Measurements from ENCODE around the gene VPS13A.
"Not testable (repeated sequence)": the region's sequence is repeated elsewhere in the genome, so short reads cannot be mapped to it uniquely, and the experiment has no call there.

The VPS13A gene

GRCh38 chr9:77392328-77392727 lies 215.0 kb downstream of the VPS13A start:
- no peaks in the 10 kb centered on the region for H3K4me1 ChIP-seq (ENCODE audit: insufficient read depth, low read length, severe bottlenecking)
- TF ChIP-seq, protein P1, sequence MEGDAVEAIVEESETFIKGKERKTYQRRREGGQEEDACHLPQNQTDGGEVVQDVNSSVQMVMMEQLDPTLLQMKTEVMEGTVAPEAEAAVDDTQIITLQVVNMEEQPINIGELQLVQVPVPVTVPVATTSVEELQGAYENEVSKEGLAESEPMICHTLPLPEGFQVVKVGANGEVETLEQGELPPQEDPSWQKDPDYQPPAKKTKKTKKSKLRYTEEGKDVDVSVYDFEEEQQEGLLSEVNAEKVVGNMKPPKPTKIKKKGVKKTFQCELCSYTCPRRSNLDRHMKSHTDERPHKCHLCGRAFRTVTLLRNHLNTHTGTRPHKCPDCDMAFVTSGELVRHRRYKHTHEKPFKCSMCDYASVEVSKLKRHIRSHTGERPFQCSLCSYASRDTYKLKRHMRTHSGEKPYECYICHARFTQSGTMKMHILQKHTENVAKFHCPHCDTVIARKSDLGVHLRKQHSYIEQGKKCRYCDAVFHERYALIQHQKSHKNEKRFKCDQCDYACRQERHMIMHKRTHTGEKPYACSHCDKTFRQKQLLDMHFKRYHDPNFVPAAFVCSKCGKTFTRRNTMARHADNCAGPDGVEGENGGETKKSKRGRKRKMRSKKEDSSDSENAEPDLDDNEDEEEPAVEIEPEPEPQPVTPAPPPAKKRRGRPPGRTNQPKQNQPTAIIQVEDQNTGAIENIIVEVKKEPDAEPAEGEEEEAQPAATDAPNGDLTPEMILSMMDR (IDR thresholded peaks at IDR 0.05; ENCODE audit: low read length) = no peak
- no peak for TF ChIP-seq EZH2 (IDR thresholded peaks at IDR 0.05; ENCODE audit: borderline replicate concordance, low read length)
- H3K36me3 ChIP-seq (ENCODE audit: insufficient read depth, low read length) = no peaks in the 10 kb centered on the region
- H3K27me3 ChIP-seq (ENCODE audit: insufficient read depth, low read length) = no peaks in the 10 kb centered on the region
- no peaks in the 10 kb centered on the region for H4K20me1 ChIP-seq (ENCODE audit: insufficient read depth, low read length)
- no peaks in the 10 kb centered on the region for H3K9me2 ChIP-seq (ENCODE audit: low read depth, low read length)
- H3K9ac ChIP-seq (ENCODE audit: low read length) = no peak overlapping the region
- no peak overlapping the region for H3K4me2 ChIP-seq (ENCODE audit: low read length)
- H2AFZ ChIP-seq (ENCODE audit: low read length) = no peak overlapping the region
- no peak overlapping the region for H3K4me3 ChIP-seq (ENCODE audit: low read depth, low read length, poor library complexity, severe bottlenecking)
- H3F3A ChIP-seq (ENCODE audit: insufficient read depth, low read length) = no peaks in the 10 kb centered on the region
- H3K79me2 ChIP-seq (ENCODE audit: insufficient read depth, low read length) = no peaks in the 10 kb centered on the region
- H3K9me3 ChIP-seq (ENCODE audit: low read length) = no peaks in the 10 kb centered on the region
- no peak overlapping the region for H3K27ac ChIP-seq (ENCODE audit: low read depth, low read length, poor library complexity, severe bottlenecking)

GRCh38 chr9:77398581-77398980 lies 221.2 kb downstream of the VPS13A start:
- not testable (repeated sequence) for H3K9ac ChIP-seq (ENCODE audit: low read length); H3K36me3 ChIP-seq (ENCODE audit: insufficient read depth, low read length); H3K27me3 ChIP-seq (ENCODE audit: insufficient read depth, low read length); H3K27ac ChIP-seq (ENCODE audit: low read depth, low read length, poor library complexity, severe bottlenecking); H3K4me3 ChIP-seq (ENCODE audit: low read depth, low read length, poor library complexity, severe bottlenecking); H2AFZ ChIP-seq (ENCODE audit: low read length); H3K9me2 ChIP-seq (ENCODE audit: low read depth, low read length); H3K9me3 ChIP-seq (ENCODE audit: low read length); H3F3A ChIP-seq (ENCODE audit: insufficient read depth, low read length); H3K79me2 ChIP-seq (ENCODE audit: insufficient read depth, low read length); H3K4me1 ChIP-seq (ENCODE audit: insufficient read depth, low read length, severe bottlenecking); H3K4me2 ChIP-seq (ENCODE audit: low read length); H4K20me1 ChIP-seq (ENCODE audit: insufficient read depth, low read length)

GRCh38 chr9:77399964-77400363 lies 222.6 kb downstream of the VPS13A start:
- H4K20me1 ChIP-seq (ENCODE audit: insufficient read depth, low read length) = no peaks in the 10 kb centered on the region
- no peak overlapping the region for H3K4me2 ChIP-seq (ENCODE audit: low read length)
- H3K9me3 ChIP-seq (ENCODE audit: low read length) = no peaks in the 10 kb centered on the region

GRCh38 chr9:77402286-77402685 lies 225.0 kb downstream of the VPS13A start:
- Histone ChIP-seq H3K36me3 (ENCODE audit: insufficient read depth, low read length) (peaks cover 14% of the 10 kb centered on the region), H3K4me1 (ENCODE audit: insufficient read depth, low read length, severe bottlenecking) (no peaks in the 10 kb centered on the region), H3K4me2 (ENCODE audit: low read length) (no peak overlapping the region), H3F3A (ENCODE audit: insufficient read depth, low read length) (no peaks in the 10 kb centered on the region), H3K27me3 (ENCODE audit: insufficient read depth, low read length) (no peaks in the 10 kb centered on the region), H4K20me1 (ENCODE audit: insufficient read depth, low read length) (no peaks in the 10 kb centered on the region), H3K9me2 (ENCODE audit: low read depth, low read length) (no peaks in the 10 kb centered on the region), H3K79me2 (ENCODE audit: insufficient read depth, low read length) (no peaks in the 10 kb centered on the region), H3K27ac (ENCODE audit: low read depth, low read length, poor library complexity, severe bottlenecking) (no peak overlapping the region), H3K9ac (ENCODE audit: low read length) (no peak overlapping the region), H3K4me3 (ENCODE audit: low read depth, low read length, poor library complexity, severe bottlenecking) (no peak overlapping the region), H2AFZ (ENCODE audit: low read length) (no peak overlapping the region), H3K9me3 (ENCODE audit: low read length) (no peaks in the 10 kb centered on the region)
- TF ChIP-seq EZH2 (IDR thresholded peaks at IDR 0.05; ENCODE audit: borderline replicate concordance, low read length) = no peak
- TF ChIP-seq, protein P1 (IDR thresholded peaks at IDR 0.05; ENCODE audit: low read length) = no peak

More at GRCh38 chr9:77399964-77400363, 222.6 kb downstream of the VPS13A start:
- Histone ChIP-seq H2AFZ (ENCODE audit: low read length) (no peak overlapping the region), H3K4me3 (ENCODE audit: low read depth, low read length, poor library complexity, severe bottlenecking) (no peak overlapping the region), H3K36me3 (ENCODE audit: insufficient read depth, low read length) (no peaks in the 10 kb centered on the region), H3K79me2 (ENCODE audit: insufficient read depth, low read length) (no peaks in the 10 kb centered on the region), H3K9me2 (ENCODE audit: low read depth, low read length) (no peaks in the 10 kb centered on the region), H3K4me1 (ENCODE audit: insufficient read depth, low read length, severe bottlenecking) (no peaks in the 10 kb centered on the region), H3K27ac (ENCODE audit: low read depth, low read length, poor library complexity, severe bottlenecking) (no peak overlapping the region), H3K27me3 (ENCODE audit: insufficient read depth, low read length) (no peaks in the 10 kb centered on the region), H3K9ac (ENCODE audit: low read length) (no peak overlapping the region), H3F3A (ENCODE audit: insufficient read depth, low read length) (no peaks in the 10 kb centered on the region)
- TF ChIP-seq, protein P1 (IDR thresholded peaks at IDR 0.05; ENCODE audit: low read length) = no peak
- TF ChIP-seq EZH2 (IDR thresholded peaks at IDR 0.05; ENCODE audit: borderline replicate concordance, low read length) = no peak

Data from OCI-LY1 (cell line).